HG02885 (cell line): ENCODE data around the gene PLXNA2.

ENCODE experiments used
- ATAC-seq: cut with Tn5 transposase; IDR thresholded peaks from one replicate; pipeline ENCODE4 v1.9.1; 2021; ENCODE audit warnings: mild to moderate bottlenecking; ENCODE audit not compliant: unreplicated experiment, poor library complexity

PLXNA2 gene

DNA sequence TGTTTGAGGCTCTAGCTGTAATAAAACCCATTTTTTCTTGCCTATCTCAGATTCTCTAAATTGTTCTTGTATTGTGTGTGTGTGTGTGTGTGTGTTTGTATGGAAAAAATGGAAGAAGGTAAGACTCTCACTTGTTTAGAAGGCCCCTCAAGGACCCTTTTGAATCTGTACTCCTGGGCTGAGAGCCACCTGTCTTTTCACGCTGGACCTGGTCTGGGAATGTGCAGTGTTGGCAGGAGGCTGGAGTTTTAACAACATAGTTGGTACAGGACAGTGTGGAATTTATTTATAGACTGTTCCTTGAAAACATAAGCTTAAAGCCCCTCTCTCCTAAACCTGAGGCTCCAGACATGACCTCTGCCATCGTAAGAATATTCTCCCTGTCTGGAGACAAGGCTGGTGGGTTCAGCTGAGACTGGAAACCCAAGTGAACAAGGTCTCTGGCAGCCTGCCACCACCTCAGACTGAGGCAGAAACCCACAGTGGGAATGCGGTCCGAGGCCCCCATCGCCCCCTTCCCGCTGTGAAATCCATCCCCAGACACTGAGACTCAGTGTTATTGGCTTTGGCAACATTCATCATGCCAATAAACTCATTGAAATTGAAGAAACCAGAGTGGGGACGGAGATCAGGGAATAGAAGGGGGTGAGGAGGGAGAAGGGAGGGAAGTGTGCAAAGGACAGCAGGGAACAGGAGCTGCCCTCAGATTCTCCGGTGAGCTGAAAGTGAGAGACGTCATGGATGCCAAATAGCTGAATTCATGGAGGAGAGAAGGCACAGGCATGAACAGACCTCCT, 24.6 kb upstream of the PLXNA2 start:
- ATAC-seq, result no peak

DNA sequence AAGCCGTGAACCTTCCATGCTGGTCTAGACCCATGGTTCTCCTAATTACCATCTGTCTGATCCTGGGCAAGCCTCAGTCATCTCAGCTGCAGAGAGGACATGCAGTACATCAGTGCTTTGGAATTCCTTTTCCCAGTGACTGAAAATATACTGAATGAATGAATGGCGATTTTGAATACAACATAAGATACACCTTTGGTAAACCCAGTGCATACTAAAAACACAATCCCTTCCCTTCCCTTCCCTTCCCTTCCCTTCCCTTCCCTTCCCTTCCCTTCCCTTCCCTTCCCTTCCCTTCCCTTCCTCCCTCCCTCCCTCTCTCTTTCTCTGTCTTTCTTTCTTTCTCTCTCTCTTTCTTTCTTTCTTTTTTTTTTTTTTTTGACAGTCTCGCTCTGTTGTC, 21.3 kb upstream of the PLXNA2 start:
- no peak for ATAC-seq

DNA sequence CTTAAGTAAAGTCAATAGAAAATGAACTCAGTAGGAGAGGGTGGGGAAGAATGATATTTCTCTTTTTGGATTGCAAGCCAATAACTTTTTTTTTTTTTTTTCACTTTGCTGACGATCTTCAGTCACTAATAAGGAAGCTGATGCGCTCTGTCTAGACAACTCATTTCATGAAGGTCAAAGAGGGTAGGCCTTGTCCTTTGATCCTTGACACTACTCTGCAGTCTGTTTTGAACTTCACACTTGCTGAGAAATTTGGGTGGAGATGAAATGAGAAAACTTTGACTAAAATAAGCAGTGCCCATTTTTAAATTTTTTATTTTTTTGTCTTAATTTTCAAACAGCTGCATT, 20.9 kb upstream of the PLXNA2 start:
- no peak for ATAC-seq

DNA sequence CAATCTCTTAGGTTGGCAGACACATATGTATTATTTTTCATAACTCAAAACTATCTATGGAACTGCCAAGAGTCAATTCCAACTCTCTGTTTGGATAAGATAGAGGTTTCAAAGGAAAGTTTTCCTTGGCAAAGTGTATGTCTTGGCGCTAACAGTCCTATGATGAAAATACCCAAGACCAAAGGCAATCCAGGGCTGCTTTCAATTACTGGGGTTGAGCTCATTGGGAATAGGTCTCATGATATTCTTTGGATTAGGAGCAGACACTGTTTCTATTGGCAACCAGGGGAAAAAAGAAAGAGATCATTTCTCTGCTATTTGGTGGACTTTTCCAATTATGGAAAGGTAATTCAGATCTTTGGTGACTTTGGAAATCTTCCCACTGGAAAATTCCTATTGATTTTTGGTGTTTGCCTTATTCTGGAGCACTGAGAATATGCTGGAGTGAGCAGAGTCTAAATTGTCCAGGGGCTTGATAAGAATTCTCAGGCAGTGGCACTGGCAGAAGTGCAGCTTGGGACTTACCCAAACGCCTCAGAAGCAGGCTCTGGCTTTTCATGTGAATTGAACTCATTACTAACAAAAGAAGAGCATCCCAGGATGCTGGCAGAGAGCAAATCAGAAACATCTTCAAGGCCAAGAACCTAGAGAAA, 20.4 kb upstream of the PLXNA2 start:
- no peak for ATAC-seq

DNA sequence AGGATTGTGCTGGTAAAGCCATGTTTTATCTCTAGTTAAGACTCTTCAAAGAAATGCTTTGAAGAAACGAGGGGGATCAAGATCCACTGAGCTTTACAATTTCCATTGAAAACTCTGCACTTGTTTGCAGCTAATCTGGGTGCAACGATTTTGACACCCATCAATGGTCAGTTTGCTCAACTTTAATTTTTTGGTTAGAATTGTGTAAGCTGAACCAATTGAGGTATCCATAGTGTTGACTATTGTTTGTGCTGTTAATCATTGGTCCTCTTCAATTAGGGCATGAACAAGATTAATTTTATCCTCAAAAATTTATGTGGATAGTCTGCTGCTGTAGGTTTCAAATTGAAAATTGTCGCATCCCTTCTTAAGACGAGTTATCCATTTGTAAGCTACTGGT, 17.7 kb upstream of the PLXNA2 start:
- ATAC-seq, result no peak

DNA sequence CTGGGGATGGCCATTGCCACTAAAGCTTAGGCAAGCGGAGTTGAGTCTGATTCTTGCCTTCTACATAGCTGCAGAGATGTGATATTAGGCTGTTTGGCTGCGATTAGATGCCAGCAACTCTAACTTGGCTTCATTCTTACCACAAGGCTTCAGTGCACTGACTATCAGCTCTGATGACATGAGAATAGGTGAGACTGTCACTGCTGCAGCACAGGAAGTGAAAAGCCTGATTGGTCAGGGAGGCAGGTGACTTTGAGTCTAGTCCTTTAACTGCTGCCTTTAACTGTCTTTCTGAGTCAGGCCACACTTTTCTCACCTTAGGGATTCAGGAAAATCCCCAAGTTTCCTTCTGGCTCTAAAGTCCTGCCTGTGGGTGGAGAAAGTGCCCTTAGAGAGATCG, 14.1 kb upstream of the PLXNA2 start:
- ATAC-seq, result no peak

DNA sequence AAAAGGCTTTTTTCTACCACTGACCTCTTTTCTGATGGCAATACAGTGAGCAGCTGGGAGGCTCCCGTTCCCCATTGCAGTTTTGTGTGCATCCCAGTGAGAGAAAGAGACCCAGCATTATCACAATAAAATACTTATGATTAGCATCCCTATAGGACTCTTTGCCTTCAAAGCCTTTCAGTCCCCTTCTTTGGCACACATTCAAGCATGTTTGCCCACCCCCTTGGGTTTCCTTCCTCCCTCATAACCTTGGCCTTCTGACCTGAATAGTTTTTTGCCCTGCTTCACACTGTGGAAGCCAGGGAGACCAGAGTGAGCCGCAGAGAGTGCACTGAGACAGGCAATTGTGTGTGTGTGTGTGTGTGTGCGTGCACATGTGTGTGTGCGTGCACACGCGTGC, 13.2 kb upstream of the PLXNA2 start:
- ATAC-seq, result no peak

DNA sequence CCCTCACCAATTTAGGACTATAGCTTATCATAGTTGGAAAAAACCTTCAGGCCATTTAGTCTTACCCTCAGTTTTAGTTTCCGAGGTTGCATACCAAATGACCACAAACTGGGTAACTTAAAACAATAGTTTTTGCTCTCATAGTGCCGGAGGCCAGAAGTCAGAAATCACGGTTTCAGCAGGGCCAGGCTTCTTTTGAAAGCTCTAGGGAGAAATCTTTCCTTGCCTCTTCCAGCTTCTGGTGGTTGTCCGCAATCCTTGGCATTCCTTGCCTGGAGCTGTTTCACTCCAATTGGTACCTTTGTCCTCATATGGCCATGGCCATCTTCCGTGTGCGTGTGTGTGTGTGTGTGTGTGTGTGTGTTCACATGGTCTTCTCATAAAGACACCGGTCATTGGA, 12.4 kb upstream of the PLXNA2 start:
- no peak for ATAC-seq

DNA sequence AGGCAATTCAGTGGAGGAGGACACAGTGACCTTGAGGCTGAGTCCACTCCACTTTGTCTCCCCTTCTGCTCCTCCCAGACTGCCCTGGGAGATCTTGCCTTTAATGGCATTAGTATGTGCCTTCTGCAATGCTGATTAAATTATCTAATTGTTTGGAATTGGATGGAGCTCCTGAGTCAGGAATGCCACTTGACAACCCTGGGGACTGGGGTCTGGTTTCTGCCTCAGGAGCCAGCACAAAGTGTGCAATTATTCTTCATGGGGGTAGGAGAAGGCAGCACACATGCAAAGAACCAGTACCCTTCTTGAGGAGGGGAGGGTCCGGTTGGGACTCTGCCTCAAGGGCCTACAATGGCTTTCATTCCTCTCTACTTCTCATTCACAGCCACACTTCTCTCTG, 11.9 kb upstream of the PLXNA2 start:
- ATAC-seq, result no peak

DNA sequence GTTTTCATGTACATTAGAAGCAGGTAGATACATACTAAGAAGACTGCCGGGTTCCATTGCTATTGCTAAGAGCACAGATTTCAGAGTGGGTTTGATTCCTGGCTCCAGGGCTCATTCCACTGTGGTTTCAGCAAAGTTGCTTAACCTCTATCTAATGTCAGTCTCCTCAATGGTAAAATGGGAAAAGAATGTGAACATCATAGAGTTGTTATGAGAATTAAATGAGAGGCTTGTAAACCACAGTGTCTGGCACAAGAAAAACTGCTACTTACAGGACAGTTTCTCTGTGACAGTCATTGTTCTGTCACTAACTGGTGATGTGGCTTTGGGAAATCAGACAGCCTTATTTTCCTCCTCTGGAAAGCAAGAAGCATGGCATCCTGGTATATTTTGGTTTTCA, 10.7 kb upstream of the PLXNA2 start:
- no peak for ATAC-seq

DNA sequence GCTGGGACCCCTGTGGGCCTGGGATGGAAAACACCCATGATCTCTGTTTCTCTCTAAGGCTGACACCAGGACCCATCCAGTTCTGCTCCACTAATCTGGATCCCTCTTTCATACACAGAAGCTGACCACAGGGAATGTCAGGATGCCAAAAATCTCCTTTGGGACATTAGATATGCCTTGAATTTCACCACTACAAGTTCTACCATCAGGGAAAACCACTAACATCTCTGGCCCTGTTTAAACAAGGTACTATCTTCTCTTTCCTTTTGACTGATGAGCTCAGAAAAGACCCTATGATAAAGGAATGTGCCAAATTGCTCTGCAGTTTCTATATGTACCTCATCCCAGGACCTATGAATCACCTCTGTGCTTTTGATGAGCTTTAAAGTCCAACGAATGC, 10.2 kb upstream of the PLXNA2 start:
- no peak for ATAC-seq

DNA sequence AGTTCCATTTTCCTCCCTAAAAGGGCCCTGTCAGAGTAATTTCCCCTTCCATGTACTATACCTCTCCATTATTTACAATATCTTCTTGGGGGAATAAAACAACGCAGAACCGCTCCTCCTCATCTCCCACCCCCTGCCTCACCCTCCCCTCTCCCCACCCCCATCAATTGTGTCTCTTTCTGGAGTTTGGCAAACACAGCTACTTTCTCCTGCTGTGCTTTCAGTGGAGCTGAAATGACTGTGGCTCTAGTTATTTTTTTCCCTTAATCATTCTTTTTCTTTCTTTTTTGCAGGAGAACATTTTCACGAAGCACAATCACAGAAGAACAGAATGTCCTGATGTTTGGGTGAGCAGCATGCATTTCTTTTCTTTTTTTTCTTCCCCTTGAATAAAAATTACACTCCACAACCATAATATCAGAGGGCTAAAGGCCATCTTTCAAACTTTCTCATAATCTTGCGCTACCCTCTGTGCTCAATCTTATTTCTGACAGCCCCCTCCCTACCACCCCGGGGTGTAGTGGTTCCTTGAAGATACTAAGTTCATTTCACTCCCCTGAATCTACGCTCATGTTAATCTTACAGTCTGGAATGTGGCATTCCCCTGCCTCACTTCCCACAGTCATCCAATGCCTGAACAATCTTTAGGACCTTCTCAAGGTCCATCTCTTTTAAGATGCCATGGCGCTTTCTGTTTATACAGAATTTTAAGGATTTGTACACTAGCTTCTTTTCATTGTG, 8.8 kb upstream of the PLXNA2 start:
- no peak for ATAC-seq

DNA sequence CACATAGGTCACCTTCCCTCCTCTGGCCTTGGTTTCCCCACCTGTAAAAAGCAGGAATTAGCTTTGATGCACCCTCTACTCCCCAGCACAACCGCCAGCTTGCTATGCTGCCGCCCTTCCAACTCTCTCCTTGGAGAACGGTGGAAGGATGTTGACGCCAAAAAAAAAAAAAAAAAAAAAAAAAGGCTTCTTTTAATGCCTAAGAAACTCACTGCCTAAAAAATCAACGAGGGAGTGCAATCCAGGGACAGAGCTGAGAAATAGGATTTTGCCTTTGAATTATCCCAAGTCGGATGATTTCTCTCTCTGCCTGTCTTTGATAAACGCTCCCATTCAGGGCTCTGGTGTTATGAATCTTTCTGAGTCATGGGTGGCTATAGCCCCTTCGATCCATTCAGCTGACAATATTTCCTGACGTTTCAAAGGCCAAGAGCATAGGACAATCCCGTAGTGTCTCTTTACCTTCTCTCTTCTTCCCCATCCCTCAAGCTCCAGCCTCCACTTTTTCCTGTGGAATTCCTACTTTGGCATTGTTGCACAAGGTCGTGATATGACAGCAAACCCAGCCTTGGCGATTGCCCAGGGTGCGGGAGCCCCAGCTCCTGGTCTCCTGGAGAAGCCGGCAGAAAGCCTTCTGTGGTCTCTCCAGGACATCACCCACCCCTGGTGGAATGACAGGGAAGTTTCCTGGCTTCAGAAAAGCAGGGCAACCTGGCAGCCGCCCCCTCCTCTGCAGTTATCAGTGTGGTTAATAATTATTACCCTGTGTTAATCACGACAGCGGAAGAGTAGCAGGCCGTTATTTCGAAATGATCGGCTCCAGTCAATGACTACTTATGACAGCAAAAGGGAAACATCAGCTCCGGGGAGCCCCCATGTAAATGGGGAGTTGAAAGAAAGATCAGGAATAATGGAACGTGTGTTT, 8.0 kb upstream of the PLXNA2 start:
- no peak for ATAC-seq

DNA sequence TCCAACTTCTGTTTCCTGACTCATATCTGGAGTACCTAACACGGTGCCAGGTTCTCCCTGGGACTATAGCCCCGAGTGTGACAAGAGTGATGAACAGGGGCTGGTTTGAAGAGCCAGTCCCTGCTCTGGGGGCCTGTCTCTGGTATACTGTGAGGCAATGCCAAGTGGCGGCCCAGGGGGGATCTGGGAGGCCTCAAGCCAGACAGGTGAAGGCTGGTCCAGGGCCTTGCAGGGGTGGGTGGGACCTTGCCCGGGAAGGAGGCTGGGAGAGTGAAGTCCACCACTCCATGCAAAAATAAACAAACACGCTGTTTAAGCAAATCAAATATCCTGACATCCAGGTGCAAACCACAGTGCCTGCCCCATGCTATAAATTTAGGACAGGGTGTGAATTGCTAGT, 6.8 kb upstream of the PLXNA2 start:
- ATAC-seq, result no peak

DNA sequence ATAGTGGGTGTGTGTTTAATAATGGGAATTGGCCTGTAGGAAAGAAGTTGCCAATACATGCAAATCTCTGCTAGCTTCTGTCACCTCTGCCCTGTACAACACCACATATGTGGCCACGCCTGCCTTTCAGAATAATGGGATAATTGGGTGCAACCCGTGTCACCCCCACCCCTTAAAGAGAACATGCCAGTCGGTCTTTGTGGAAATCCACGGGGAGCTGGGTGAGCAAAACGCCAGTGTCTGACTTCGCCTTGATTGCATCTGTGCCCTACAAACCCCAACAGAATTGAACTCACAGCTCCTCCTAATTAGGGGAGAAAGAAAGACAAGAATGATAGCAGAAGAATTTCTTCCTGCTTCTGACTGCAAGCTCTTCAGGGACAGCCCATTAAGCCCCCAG, 6.4 kb upstream of the PLXNA2 start:
- ATAC-seq, result no peak

DNA sequence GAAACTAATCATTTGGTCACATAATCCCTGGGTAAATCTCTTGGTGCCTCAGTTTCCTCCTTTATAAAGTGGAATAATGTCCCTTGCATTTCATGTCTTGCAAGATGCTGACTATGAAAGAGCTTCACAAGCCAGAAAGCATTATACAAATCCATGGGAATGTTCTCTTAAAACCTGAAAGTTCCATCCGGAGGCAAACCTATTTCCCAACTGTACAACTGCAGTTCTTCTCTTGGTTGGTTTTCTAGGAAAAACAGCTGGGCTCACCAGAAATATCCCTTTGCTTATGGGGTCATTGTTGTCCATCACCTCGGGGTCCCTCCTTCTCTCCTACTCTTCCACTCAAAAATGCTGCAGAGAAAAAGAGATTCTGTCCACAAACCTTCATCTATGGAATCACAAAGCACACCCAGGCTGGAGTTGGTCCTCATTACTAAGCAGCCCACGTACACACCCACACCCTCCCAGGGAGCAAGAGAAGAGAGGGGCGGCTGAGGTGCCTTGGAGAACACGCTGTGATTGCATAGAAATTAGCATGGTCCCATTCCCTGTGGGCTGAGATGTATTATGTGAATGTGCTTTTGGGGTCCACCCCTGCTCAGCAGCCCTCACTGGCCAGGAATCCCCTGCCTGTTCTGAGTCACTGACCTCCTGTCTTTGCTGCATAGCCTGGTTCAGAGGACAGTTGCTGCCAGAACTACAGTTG, 5.0 kb upstream of the PLXNA2 start:
- no peak for ATAC-seq

DNA sequence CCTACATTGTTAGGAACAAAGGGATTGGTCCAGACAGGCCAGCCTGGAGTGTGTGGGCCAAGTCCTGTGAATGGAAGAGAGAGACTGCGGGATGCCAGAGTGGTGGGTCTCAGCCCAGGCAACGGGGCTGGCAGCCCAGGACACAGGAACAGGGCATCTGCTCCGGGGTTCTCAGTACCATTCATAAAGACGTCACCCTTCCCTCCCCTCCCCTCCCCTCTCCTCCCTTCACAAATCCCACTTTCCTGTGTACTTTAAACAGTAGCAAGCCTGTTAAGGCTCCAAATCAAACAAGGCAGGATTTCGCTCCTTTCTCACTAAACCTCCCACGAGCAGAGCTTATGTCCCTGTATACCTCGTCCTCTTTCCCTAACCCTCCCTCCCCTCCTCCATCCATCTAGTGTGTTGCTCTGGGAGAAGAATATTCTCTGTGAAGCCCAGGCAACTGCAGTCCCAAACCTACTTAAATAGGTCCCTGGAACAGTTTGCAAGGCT, 4.2 kb upstream of the PLXNA2 start:
- no peak for ATAC-seq

DNA sequence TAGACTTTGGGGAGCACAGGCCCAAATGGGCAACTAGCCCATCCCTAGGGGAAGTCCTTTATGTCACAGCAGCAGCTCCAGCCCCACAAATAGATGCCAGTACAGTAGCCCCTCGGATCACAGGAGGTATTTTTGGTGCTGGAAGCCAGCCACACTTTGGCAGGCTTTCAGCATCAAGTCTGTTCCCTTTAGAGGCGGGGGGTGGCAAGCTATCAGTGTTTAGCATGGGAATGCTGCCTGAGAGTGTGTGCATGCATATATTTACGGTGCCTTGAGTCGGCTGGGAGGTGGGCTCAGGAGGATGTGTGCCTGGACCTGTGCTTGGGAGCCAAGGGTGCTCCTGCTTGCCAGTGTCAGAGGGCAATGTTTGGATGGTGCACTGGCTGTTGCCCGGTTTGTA, 3.5 kb upstream of the PLXNA2 start:
- no peak for ATAC-seq

DNA sequence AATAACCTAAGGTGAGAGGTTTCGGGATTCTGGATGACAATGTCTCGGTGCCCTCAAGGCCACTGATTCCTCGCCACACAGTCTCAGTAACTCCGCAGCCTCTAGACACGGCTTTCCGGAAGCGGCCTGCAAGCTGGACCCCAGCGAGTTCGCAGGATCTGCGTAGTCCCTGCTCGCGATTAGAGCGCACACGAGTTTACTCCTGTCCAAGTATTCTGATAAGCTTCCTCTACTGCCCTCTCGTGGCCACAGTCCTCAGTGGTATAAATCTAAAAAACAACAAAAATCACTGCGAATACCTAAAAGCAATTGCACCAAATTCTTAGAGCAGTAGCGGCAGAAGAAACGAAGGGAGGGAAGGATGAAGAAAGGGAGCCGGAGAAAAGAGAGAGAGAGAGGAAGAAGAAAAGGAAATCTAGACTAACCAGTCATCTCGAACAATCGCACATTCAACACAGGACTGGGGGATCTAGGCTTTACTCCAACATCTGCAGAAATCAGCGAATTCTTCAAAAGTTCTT, 1.1 kb upstream of the PLXNA2 start:
- peak; percentile 80 for ATAC-seq
